Inflammatory macrophage treated with lipopolysaccharide for 1 hour (primary cell): ENCODE results near the gene E2F4.

ENCODE experiments used
- DNase-seq, 2 donors: peaks; one replicate each; pipeline ENCODE4 v3.0.0-alpha.2; 2020 to 2022

Gene E2F4

GRCh38 chr16:67211674-67212073 lies 19.7 kb downstream of the E2F4 start:
- DNase-seq: no peak

GRCh38 chr16:67212766-67213165 lies 20.8 kb downstream of the E2F4 start:
- DNase-seq: no peak

- no peak for DNase-seq
Measured at GRCh38 chr16:67213197-67214019, 21.5 kb downstream of the E2F4 start.

GRCh38 chr16:67215706-67216105 lies 23.8 kb downstream of the E2F4 start:
- DNase-seq: no peak

GRCh38 chr16:67216612-67217490 lies 24.9 kb downstream of the E2F4 start:
- peak; percentile 51 to 60 for DNase-seq

- DNase-seq: no peak
Measured at GRCh38 chr16:67223992-67224391, 32.0 kb downstream of the E2F4 start.

- no peak for DNase-seq
Measured at GRCh38 chr16:67226295-67226803, 34.4 kb downstream of the E2F4 start.

- peak; percentile 98 to 100 for DNase-seq
Measured at GRCh38 chr16:67226804-67227566, 35.0 kb downstream of the E2F4 start, which contains the start of gene TMEM208. Gene TMEM208 (plus strand): TSS chr16:67227130. CDS start chr16:67227219, 89 bp downstream.

GRCh38 chr16:67227567-67227921 lies 35.6 kb downstream of the E2F4 start:
- DNase-seq: no peak

- DNase-seq: no peak
Measured at GRCh38 chr16:67228034-67228785, 36.3 kb downstream of the E2F4 start.

- no peak for DNase-seq
Measured at GRCh38 chr16:67228905-67229304, 37.0 kb downstream of the E2F4 start.

GRCh38 chr16:67229906-67230808 lies 38.2 kb downstream of the E2F4 start:
- no peak for DNase-seq

- DNase-seq: no peak
Measured at GRCh38 chr16:67230809-67231660, 39.1 kb downstream of the E2F4 start.

- DNase-seq: no peak
Measured at GRCh38 chr16:67233596-67233995, 41.6 kb downstream of the E2F4 start.

GRCh38 chr16:67234180-67234597 lies 42.2 kb downstream of the E2F4 start:
- no peak for DNase-seq

GRCh38 chr16:67235816-67236562 lies 44.0 kb downstream of the E2F4 start:
- DNase-seq: no peak

- peak; percentile 53 to 76 for DNase-seq
Measured at GRCh38 chr16:67236563-67237395, 44.8 kb downstream of the E2F4 start.
